GM12878 (cell line): ENCODE data around the gene NOTCH3. TPM values are rescaled to one million over a fixed set of nuclear protein-coding genes. Genes with fewer than 3 reads are reported as not detected.

Experiments used
- ATAC-seq: fragments of 200-7000 bp; cut with Tn5 transposase; 3 replicates; pipeline ENCODE4 v1.9.1; 2020; ENCODE audit warnings: mild to moderate bottlenecking, moderate library complexity
- BruUV-seq: library from RNA; stranded (reverse); fragments of 400-500 nt; replicated peaks from 2 replicates; lab custom pipeline; 2021; lab: Mats Ljungman, UMichigan
- CTCF ChIA-PET: fragments of 300-600 bp; sonication (Branson Sonifier 250); formaldehyde crosslinking; extraction: SDS; loops from one replicate; lab custom pipeline; 2021; ENCODE audit warnings: inconsistent platforms; lab: Yijun Ruan, JAX
- POLR2A ChIA-PET: fragments of 350-600 bp; formaldehyde crosslinking; extraction: SDS; loops from one replicate; lab custom pipeline; 2021; ENCODE audit warnings: inconsistent platforms; lab: Charles Lee
- RAD21 ChIA-PET: fragments of 300-600 bp; sonication (Branson Sonifier 250); formaldehyde crosslinking; loops from one replicate; lab custom pipeline; 2023; ENCODE audit warnings: antibody characterized with exemption; ENCODE audit not compliant: unreplicated experiment; lab: Charles Lee
- SMC1A ChIA-PET: fragments of 300-600 bp; sonication (Branson Sonifier 250); formaldehyde crosslinking; loops from one replicate; lab custom pipeline; 2023; ENCODE audit not compliant: unreplicated experiment, uncharacterized antibody; lab: Charles Lee
- DNase-seq: peaks from one replicate; pipeline ENCODE4 v3.0.0-alpha.2; 2011; ENCODE audit warnings: low read depth, low spot score
- FAIRE-seq: peaks from 3 replicates; lab custom pipeline; 2011; peaks lifted over from hg19 to GRCh38; lab: Jason Lieb, UNC
- H2AFZ ChIP-seq: 2 replicates; pipeline ENCODE4 v1.6.0; 2011; ENCODE audit warnings: low read depth, low read length, control low read depth; ENCODE audit not compliant: control insufficient read depth
- H3K27ac ChIP-seq: 2 replicates; pipeline ENCODE4 v1.5.1; 2011; ENCODE audit warnings: control low read depth; ENCODE audit not compliant: control insufficient read depth, insufficient read depth
- H3K27me3 ChIP-seq, 2 experiments: replicated peaks in 1 of 2; 2 replicates each; pipeline versions ENCODE4 v1.6.0 to v1.6.1; 2011; ENCODE audit warnings: low read length in 1 of 2; ENCODE audit not compliant: control insufficient read depth in 2 of 2, insufficient read depth in 2 of 2
- H3K36me3 ChIP-seq, 2 experiments: 2 replicates each; pipeline ENCODE4 v1.5.1; 2011; ENCODE audit warnings: low read length in 1 of 2; ENCODE audit not compliant: control insufficient read depth in 2 of 2, insufficient read depth in 2 of 2
- H3K4me1 ChIP-seq: 2 replicates; pipeline ENCODE4 v1.6.1; 2011; ENCODE audit warnings: mild to moderate bottlenecking, low read length, moderate library complexity, mixed read lengths; ENCODE audit not compliant: control insufficient read depth, insufficient read depth
- H3K4me2 ChIP-seq: 2 replicates; pipeline ENCODE4 v1.6.0; 2011; ENCODE audit warnings: control low read depth; ENCODE audit not compliant: control insufficient read depth, insufficient read depth
- H3K4me3 ChIP-seq: fragments of 200-600 bp; sonication (generic); 2 replicates; pipeline ENCODE4 v1.5.1; 2016
- H3K79me2 ChIP-seq: 2 replicates; pipeline ENCODE4 v1.6.0; 2011; ENCODE audit warnings: low read length; ENCODE audit not compliant: control insufficient read depth, insufficient read depth
- H3K9ac ChIP-seq: 2 replicates; pipeline ENCODE4 v1.8.0; 2011; ENCODE audit warnings: low read length, control low read depth, mixed read lengths; ENCODE audit not compliant: control insufficient read depth, insufficient read depth
- H3K9me3 ChIP-seq: replicated peaks from 3 replicates; pipeline ENCODE4 v1.5.1; 2011; ENCODE audit warnings: mild to moderate bottlenecking, low read length; ENCODE audit not compliant: control insufficient read depth, insufficient read depth
- H4K20me1 ChIP-seq: 2 replicates; pipeline ENCODE4 v1.6.0; 2011; ENCODE audit not compliant: control insufficient read depth, insufficient read depth
- BACH1 ChIP-seq: fragments of 450-650 bp; IDR thresholded peaks from 2 replicates; pipeline ENCODE4 v1.6.1; 2017; ENCODE audit warnings: mild to moderate bottlenecking, borderline replicate concordance
- BCL3 ChIP-seq: IDR thresholded peaks from 2 replicates; pipeline ENCODE4 v1.6.1; 2011; ENCODE audit warnings: borderline replicate concordance, low read depth, mild to moderate bottlenecking, moderate library complexity, low read length; ENCODE audit not compliant: insufficient read depth, poor library complexity, severe bottlenecking
- CEBPB ChIP-seq, 2 experiments: fragments of 150-350 bp in 1 of 2; IDR thresholded peaks; 2 replicates each; pipeline ENCODE4 v1.6.1; 2012 to 2014; ENCODE audit warnings: low read depth in 2 of 2, low read length in 2 of 2, borderline replicate concordance in 1 of 2, inconsistent platforms in 1 of 2
- CHD4 ChIP-seq: fragments of 200-600 bp; sonication (generic); IDR thresholded peaks from 2 replicates; pipeline ENCODE4 v1.6.1; 2016; ENCODE audit warnings: mild to moderate bottlenecking
- GATAD2B ChIP-seq: fragments of 450-650 bp; conservative IDR thresholded peaks from 2 replicates; pipeline ENCODE4 v1.6.1; 2017; ENCODE audit warnings: low read depth, mild to moderate bottlenecking, moderate library complexity
- IRF4 ChIP-seq: IDR thresholded peaks from 2 replicates; pipeline ENCODE4 v1.6.1; 2011; ENCODE audit warnings: low read depth, low read length
- JUNB ChIP-seq: IDR thresholded peaks from 2 replicates; pipeline ENCODE4 v1.6.1; 2016; ENCODE audit warnings: antibody characterized with exemption, mild to moderate bottlenecking
- MEF2A ChIP-seq: IDR thresholded peaks from 2 replicates; pipeline ENCODE4 v1.6.1; 2011; ENCODE audit warnings: low read depth, mild to moderate bottlenecking, low read length, moderate library complexity; ENCODE audit not compliant: insufficient read depth
- MTA3 ChIP-seq: IDR thresholded peaks from 2 replicates; pipeline ENCODE4 v1.6.1; 2012; ENCODE audit warnings: low read length, inconsistent platforms, borderline replicate concordance
- MYB ChIP-seq: fragments of 150-350 bp; IDR thresholded peaks from 2 replicates; pipeline ENCODE4 v1.6.1; 2014; ENCODE audit warnings: mild to moderate bottlenecking, low read depth, low read length, borderline replicate concordance
- PAX8 ChIP-seq: fragments of 450-650 bp; IDR thresholded peaks from 2 replicates; pipeline ENCODE4 v1.6.1; 2017; ENCODE audit warnings: mild to moderate bottlenecking, moderate library complexity
- RUNX3 ChIP-seq: IDR thresholded peaks from 2 replicates; pipeline ENCODE4 v1.6.1; 2012; ENCODE audit warnings: low read length, inconsistent platforms
- SMAD5 ChIP-seq: IDR thresholded peaks from 2 replicates; pipeline ENCODE4 v1.6.1; 2016; ENCODE audit warnings: antibody characterized with exemption, low read depth
- SMARCA5 ChIP-seq: fragments of 450-650 bp; IDR thresholded peaks from 2 replicates; pipeline ENCODE4 v1.6.1; 2017; ENCODE audit warnings: mild to moderate bottlenecking
- SREBF2 ChIP-seq: IDR thresholded peaks from 2 replicates; pipeline ENCODE4 v1.6.1; 2012; ENCODE audit warnings: mild to moderate bottlenecking, low read length
- SUZ12 ChIP-seq: fragments of 200-600 bp; sonication (generic); IDR thresholded peaks from one replicate; pipeline ENCODE4 v1.6.1; 2018; ENCODE audit warnings: antibody characterized with exemption, mild to moderate bottlenecking; ENCODE audit not compliant: unreplicated experiment
- ZBTB4 ChIP-seq: fragments of 450-650 bp; formaldehyde crosslinking; IDR thresholded peaks from 2 replicates; pipeline ENCODE4 v1.4.0; 2022; ENCODE audit warnings: mild to moderate bottlenecking, moderate library complexity
- ZNF384 ChIP-seq: IDR thresholded peaks from 2 replicates; pipeline ENCODE4 v1.6.1; 2012; ENCODE audit warnings: low read depth, mild to moderate bottlenecking, low read length, improper control_type of control experiment, borderline replicate concordance
- WGBS: methylation state at CpG from one replicate; pipeline ENCODE4 v1.1.6; 2016; ENCODE audit warnings: low lambda C conversion rate; ENCODE audit not compliant: insufficient replicate concordance, insufficient coverage; ENCODE audit errors: missing lambda C conversion rate; 5-methylcytosine and 5-hydroxymethylcytosine counted together
- in situ Hi-C: fragments of 300-500 bp; cut with MboI; formaldehyde crosslinking; loops from 9 replicates; pipeline ENCODE4 v1.14.3; 2018; ENCODE audit warnings: mixed read lengths
- intact Hi-C: fragments of 100-400 bp; cut with micrococcal nuclease; formaldehyde crosslinking; loops from one replicate; pipeline ENCODE4 v1.14.2; 2022; ENCODE audit not compliant: unreplicated experiment
- polyA plus RNA-seq, 11 experiments: library from polyadenylated mRNA; depleted of rRNA in 4 of 11; unstranded in 6 of 11; stranded (reverse) in 5 of 11; fragments of >200 nt; fragmentation: Nextera tagmentation in 4 of 11; fragmentation: Illumina TruSeq in 1 of 11; extraction: Ambion mirVana in 4 of 11; extraction: Trizol in 1 of 11; gene quantifications; 1 replicate in 1 of 11; 2 replicates in 10 of 11; pipeline versions ENCODE4 v1.2.1 to v1.2.3, GENCODE V29; 2011 to 2016; ENCODE audit warnings: inconsistent platforms in 2 of 11, missing spikeins in 2 of 11, low read depth in 1 of 11
- total RNA-seq, 4 experiments: library from RNA; depleted of rRNA in 3 of 4; stranded (reverse); fragments of >200 nt in 3 of 4; fragmentation: Illumina TruSeq in 1 of 4; extraction: Trizol in 1 of 4; gene quantifications; 2 replicates each; pipeline versions ENCODE4 v1.2.1 to v1.2.3, GENCODE V29; 2013 to 2021

Gene NOTCH3
- total and polyA plus RNA-seq, 10 of the 15 experiments (the other 5 are each of a cell fraction or from before 2014, with no cell fraction given): 0.01 to 0.42 (median 0.10) TPM; not detected in 5

GRCh38 chr19:15212711-15213110, 11.9 kb upstream of the NOTCH3 start:
- H3K4me3 ChIP-seq: no peak overlapping the region
- H3K79me2 ChIP-seq: no peaks in the 10 kb centered on the region
- in situ Hi-C loops: no loop called here
- H3K9ac ChIP-seq: no peak overlapping the region
- ChIA-PET CTCF (no interaction called here), SMC1A (interaction anchor here (0.6 kb wide), 1 partner anchor 118 kb away, joined by 4 read pairs; no protein-coding TSS in a partner anchor), POLR2A (no interaction called here), RAD21 (no interaction called here)
- H3K4me2 ChIP-seq: no peak overlapping the region
- no TSS peak for BruUV-seq
- H3K27ac ChIP-seq: no peak overlapping the region
- no peak for DNase-seq
- no peaks in the 10 kb centered on the region for H3K36me3 ChIP-seq
- H2AFZ ChIP-seq: no peak overlapping the region
- no peak for FAIRE-seq
- no peaks in the 10 kb centered on the region for H3K27me3 ChIP-seq
- WGBS: 66% methylated on average over 12 of the region's 12 CpGs
- intact Hi-C loops: no loop called here
- H4K20me1 ChIP-seq: no peaks in the 10 kb centered on the region
- H3K9me3 ChIP-seq: no peaks in the 10 kb centered on the region
- H3K4me1 ChIP-seq: no peaks in the 10 kb centered on the region
- ATAC-seq: no peak
- no peak for TF ChIP-seq RUNX3
- TF ChIP-seq IRF4: no peak
- TF ChIP-seq ZNF384: no peak
- TF ChIP-seq MTA3: no peak
- no peak for TF ChIP-seq BACH1
- no peak for TF ChIP-seq MEF2A
- no peak for TF ChIP-seq MYB
- TF ChIP-seq CEBPB (IDR thresholded peaks at IDR 0.05; ENCODE audit: borderline replicate concordance in 1 of 2, low read depth in 2 of 2, low read length in 2 of 2): no peak
- TF ChIP-seq PAX8: no peak
- no peak for TF ChIP-seq SMAD5
- TF ChIP-seq SUZ12: no peak
- no peak for TF ChIP-seq JUNB
- no peak for TF ChIP-seq GATAD2B
- TF ChIP-seq CHD4: no peak
- no peak for TF ChIP-seq SREBF2
- no peak for TF ChIP-seq SMARCA5
- TF ChIP-seq BCL3: no peak
- TF ChIP-seq ZBTB4: no peak
- TF ChIP-seq, all 136 proteins: peak for 0
